GM19239 (cell line): ENCODE data around the gene LURAP1L.

Experiments
- DNase-seq: peaks from one replicate; pipeline ENCODE4 v3.0.0; 2011; ENCODE audit warnings: low spot score; ENCODE audit not compliant: insufficient read length
- FAIRE-seq: peaks from 2 replicates; lab custom pipeline; 2011; peaks lifted over from hg19 to GRCh38; lab: Jason Lieb, UNC

The LURAP1L gene

GRCh38 chr9:12808569-12808968 is 33.7 kb downstream of the LURAP1L start:
- FAIRE-seq (no peak), DNase-seq (no peak)

GRCh38 chr9:12809720-12810119 is 34.9 kb downstream of the LURAP1L start:
- DNase-seq = no peak

GRCh38 chr9:12811935-12812334 is 37.1 kb downstream of the LURAP1L start:
- DNase-seq (no peak), FAIRE-seq (no peak)

More at GRCh38 chr9:12809720-12810119, 34.9 kb downstream of the LURAP1L start:
- FAIRE-seq = no peak

GRCh38 chr9:12812710-12813109 is 37.9 kb downstream of the LURAP1L start:
- FAIRE-seq (no peak), DNase-seq (no peak)

GRCh38 chr9:12813533-12813932 is 38.7 kb downstream of the LURAP1L start:
- FAIRE-seq (no peak), DNase-seq (no peak)

- no peak for FAIRE-seq
- DNase-seq = no peak
These were observed 39.4 kb downstream of the LURAP1L start for GRCh38 chr9:12813960-12814876.

GRCh38 chr9:12814877-12815237 is 40.0 kb downstream of the LURAP1L start:
- FAIRE-seq (no peak), DNase-seq (no peak)

- DNase-seq (no peak), FAIRE-seq (no peak)
These were observed 41.1 kb downstream of the LURAP1L start for GRCh38 chr9:12815888-12816287.

GRCh38 chr9:12816656-12817101 is 41.9 kb downstream of the LURAP1L start:
- FAIRE-seq (no peak), DNase-seq (no peak)

- DNase-seq (no peak), FAIRE-seq (no peak)
These were observed 42.9 kb downstream of the LURAP1L start for GRCh38 chr9:12817702-12818101.

GRCh38 chr9:12818431-12819000 is 43.7 kb downstream of the LURAP1L start:
- FAIRE-seq (no peak), DNase-seq (no peak)

- FAIRE-seq = no peak
- DNase-seq = no peak
These were observed 44.8 kb downstream of the LURAP1L start for GRCh38 chr9:12819436-12820185.

- DNase-seq = no peak
- FAIRE-seq = no peak
These were observed 47.3 kb downstream of the LURAP1L start for GRCh38 chr9:12822111-12822510.

- no peak for FAIRE-seq
- DNase-seq = no peak
These were observed 52.2 kb downstream of the LURAP1L start for GRCh38 chr9:12826924-12827565.

GRCh38 chr9:12833701-12834100 is 58.9 kb downstream of the LURAP1L start:
- FAIRE-seq (no peak), DNase-seq (no peak)

GRCh38 chr9:12838546-12838945 is 63.7 kb downstream of the LURAP1L start:
- no peak for FAIRE-seq
- DNase-seq = no peak

- DNase-seq (no peak), FAIRE-seq (no peak)
These were observed 68.9 kb downstream of the LURAP1L start for GRCh38 chr9:12843735-12844134.

- DNase-seq (no peak), FAIRE-seq (no peak)
These were observed 71.2 kb downstream of the LURAP1L start for GRCh38 chr9:12846035-12846434.

- FAIRE-seq (no peak), DNase-seq (no peak)
These were observed 72.7 kb downstream of the LURAP1L start for GRCh38 chr9:12847561-12847960.

GRCh38 chr9:12849486-12850003 is 74.7 kb downstream of the LURAP1L start:
- no peak for FAIRE-seq

More at GRCh38 chr9:12849486-12850003, 74.7 kb downstream of the LURAP1L start:
- DNase-seq = no peak
